Stomach (tissue), 4 donors: ENCODE measurements around the gene MMP25.

Experiments
- CTCF ChIP-seq, 7 experiments: fragments of 450-650 bp in 4 of 7; fragments of 200-600 bp in 3 of 7; sonication (generic) in 3 of 7; IDR thresholded peaks; one replicate each; pipeline ENCODE4 v1.5.1; 2016 to 2019; ENCODE audit warnings: antibody characterized with exemption in 7 of 7, control low read depth in 2 of 7, mild to moderate bottlenecking in 1 of 7
- POLR2A ChIP-seq, 4 donors: fragments of 450-650 bp; IDR thresholded peaks; one replicate each; pipeline ENCODE4 v1.6.1; 2016; ENCODE audit warnings: antibody characterized with exemption in 4 of 4, control low read depth in 2 of 4, mild to moderate bottlenecking in 1 of 4, moderate library complexity in 1 of 4
- POLR2AphosphoS5 ChIP-seq, 3 donors: sonication (generic); formaldehyde crosslinking; IDR thresholded peaks; one replicate each; pipeline ENCODE4 v1.6.1; 2016; ENCODE audit warnings: antibody characterized with exemption in 3 of 3

DNA sequence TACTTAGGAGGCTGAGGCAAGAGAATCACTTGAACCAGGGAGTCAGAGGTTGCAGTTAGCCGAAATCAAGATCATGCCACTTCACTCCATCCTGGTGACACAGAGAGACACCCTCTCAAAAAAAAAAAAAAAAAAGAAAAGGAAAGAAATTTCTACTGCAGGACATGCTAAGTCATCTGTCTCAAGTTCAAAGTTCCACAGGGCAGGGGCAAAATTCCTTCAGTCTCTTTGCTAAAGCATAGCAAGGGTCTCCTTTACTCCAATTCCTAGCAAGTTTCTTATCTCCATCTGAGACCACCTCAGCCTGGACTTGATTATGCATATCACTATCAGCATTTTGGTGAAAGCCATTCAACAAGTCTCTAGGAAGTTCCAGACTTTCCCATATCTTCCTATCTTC lies 38.1 kb downstream of the MMP25 start:
- no peak for TF ChIP-seq CTCF (IDR thresholded peaks at IDR 0.05)
- TF ChIP-seq POLR2AphosphoS5 (IDR thresholded peaks at IDR 0.05): no peak
- no peak for TF ChIP-seq POLR2A (IDR thresholded peaks at IDR 0.05)
